CD14-positive monocyte (primary cell): ENCODE data around the gene TICAM1. TPM values are rescaled to one million over a fixed set of nuclear protein-coding genes. Genes with fewer than 3 reads are reported as not detected.
"Not testable (repeated sequence)": the region's sequence is repeated elsewhere in the genome, so short reads cannot be mapped to it uniquely, and the experiment has no call there.

Source experiments
- DNase-seq, 3 donors: peaks; one replicate each; pipeline ENCODE4 v3.0.0-alpha.2; 2011 to 2022
- H2AFZ ChIP-seq: 2 replicates; pipeline ENCODE4 v1.6.0; 2012; ENCODE audit warnings: mild to moderate bottlenecking, low read depth, low read length, inconsistent platforms; ENCODE audit not compliant: insufficient read depth, poor library complexity, severe bottlenecking
- H3K27ac ChIP-seq, 2 donors: 1 replicate in 1 of 2; 2 replicates in 1 of 2; pipeline ENCODE4 v1.5.1; 2012 to 2013; ENCODE audit warnings: low read length in 2 of 2, control low read depth in 1 of 2, inconsistent platforms in 1 of 2, low read depth in 1 of 2, mild to moderate bottlenecking in 1 of 2
- H3K27me3 ChIP-seq, 2 donors: one replicate each; pipeline versions ENCODE4 v1.6.0 to v1.6.1; 2011 to 2013; ENCODE audit warnings: low read length in 2 of 2; ENCODE audit not compliant: control insufficient read depth in 2 of 2, insufficient read depth in 2 of 2
- H3K36me3 ChIP-seq, 2 donors: replicated peaks in 1 of 2; 1 replicate in 1 of 2; 2 replicates in 1 of 2; pipeline versions ENCODE4 v1.5.1 to v1.6.1; 2012 to 2013; ENCODE audit warnings: low read length in 2 of 2, control low read depth in 1 of 2, inconsistent platforms in 1 of 2, mild to moderate bottlenecking in 1 of 2; ENCODE audit not compliant: insufficient read depth in 2 of 2, control insufficient read depth in 1 of 2
- H3K4me1 ChIP-seq, 2 donors: 1 replicate in 1 of 2; 2 replicates in 1 of 2; pipeline versions ENCODE4 v1.5.1 to v1.6.1; 2012 to 2013; ENCODE audit warnings: low read length in 2 of 2, control low read depth in 1 of 2, inconsistent platforms in 1 of 2, mild to moderate bottlenecking in 1 of 2, moderate library complexity in 1 of 2; ENCODE audit not compliant: insufficient read depth in 2 of 2, control insufficient read depth in 1 of 2
- H3K4me2 ChIP-seq: replicated peaks from 2 replicates; pipeline ENCODE3; 2012; ENCODE audit warnings: low read length, moderate library complexity, mild to moderate bottlenecking; ENCODE audit not compliant: poor library complexity, severe bottlenecking; ENCODE audit errors: extremely low read depth
- H3K4me3 ChIP-seq, 3 experiments: fragments of 200-600 bp in 1 of 3; sonication (generic) in 1 of 3; replicated peaks in 1 of 3; 1 replicate in 2 of 3; 2 replicates in 1 of 3; pipeline ENCODE4 v1.5.1; 2011 to 2013; ENCODE audit warnings: low read length in 3 of 3, mild to moderate bottlenecking in 3 of 3, control low read depth in 2 of 3, low read depth in 2 of 3, inconsistent platforms in 1 of 3, moderate library complexity in 1 of 3
- H3K79me2 ChIP-seq: 2 replicates; pipeline ENCODE4 v1.6.0; 2012; ENCODE audit warnings: mild to moderate bottlenecking, control low read depth, inconsistent platforms, low read length, moderate library complexity; ENCODE audit not compliant: insufficient read depth
- H3K9ac ChIP-seq: 2 replicates; pipeline ENCODE4 v1.6.0; 2017; ENCODE audit warnings: low read length, mild to moderate bottlenecking; ENCODE audit not compliant: insufficient read depth, poor library complexity, severe bottlenecking
- H3K9me3 ChIP-seq, 2 donors: replicated peaks in 1 of 2; 1 replicate in 1 of 2; 2 replicates in 1 of 2; pipeline versions ENCODE4 v1.5.1 to v1.6.1; 2012 to 2013; ENCODE audit warnings: low read length in 2 of 2, control low read depth in 1 of 2; ENCODE audit not compliant: control insufficient read depth in 1 of 2, insufficient read depth in 1 of 2
- H4K20me1 ChIP-seq: 2 replicates; pipeline ENCODE4 v1.6.0; 2012; ENCODE audit warnings: mild to moderate bottlenecking, low read length, control low read depth, moderate library complexity; ENCODE audit not compliant: insufficient read depth
- H3K27ac Mint-ChIP-seq, 7 donors: one replicate each; pipeline ENCODE4 v1.8.0; 2020; ENCODE audit warnings: mild to moderate bottlenecking in 7 of 7, mixed read lengths in 7 of 7, moderate library complexity in 6 of 7, inconsistent platforms in 2 of 7
- H3K27me3 Mint-ChIP-seq, 3 donors: one replicate each; pipeline ENCODE4 v1.8.0; 2021 to 2022; ENCODE audit warnings: low read depth in 3 of 3, mild to moderate bottlenecking in 3 of 3, mixed read lengths in 3 of 3, moderate library complexity in 3 of 3, inconsistent platforms in 1 of 3
- H3K36me3 Mint-ChIP-seq, 2 donors: one replicate each; pipeline ENCODE4 v1.8.0; 2020; ENCODE audit warnings: mixed read lengths in 2 of 2, inconsistent platforms in 1 of 2, mild to moderate bottlenecking in 1 of 2
- H3K4me1 Mint-ChIP-seq: one replicate; pipeline ENCODE4 v1.8.0; 2020; ENCODE audit warnings: mild to moderate bottlenecking, mixed read lengths
- H3K4me3 Mint-ChIP-seq, 2 donors: one replicate each; pipeline ENCODE4 v1.8.0; 2020; ENCODE audit warnings: mild to moderate bottlenecking in 2 of 2, mixed read lengths in 2 of 2, moderate library complexity in 1 of 2
- H3K9me3 Mint-ChIP-seq, 7 donors: one replicate each; pipeline ENCODE4 v1.8.0; 2020 to 2022; ENCODE audit warnings: mixed read lengths in 7 of 7, mild to moderate bottlenecking in 6 of 7, moderate library complexity in 6 of 7, inconsistent platforms in 2 of 7
- WGBS: methylation state at CpG from one replicate; pipeline ENCODE4 v1.1.5; 2013; ENCODE audit warnings: missing lambda C conversion rate; ENCODE audit not compliant: insufficient coverage; 5-methylcytosine and 5-hydroxymethylcytosine counted together
- intact Hi-C, 2 donors: fragments of 100-400 bp; cut with micrococcal nuclease; formaldehyde crosslinking; loops; one replicate each; pipeline versions ENCODE4 v1.15.0 to v1.15.1; 2023
- polyA plus RNA-seq, 3 donors: library from polyadenylated mRNA; depleted of rRNA in 1 of 3; unstranded in 2 of 3; stranded (reverse) in 1 of 3; fragments of 300-500 nt in 2 of 3; fragments of >200 nt in 1 of 3; fragmentation: Illumina TruSeq in 2 of 3; gene quantifications; 1 replicate in 2 of 3; 2 replicates in 1 of 3; pipeline ENCODE4 v1.2.3, GENCODE V29; 2012 to 2021
- TF ChIP-seq, protein P1 (sequence below): fragments of 200-600 bp; IDR thresholded peaks from one replicate; pipeline ENCODE4 v1.8.0; 2022; ENCODE audit warnings: antibody characterized with exemption, mild to moderate bottlenecking

Gene TICAM1
- polyA plus RNA-seq, 3 donors = 5.9 to 10.7 (median 9.2) TPM

DNA sequence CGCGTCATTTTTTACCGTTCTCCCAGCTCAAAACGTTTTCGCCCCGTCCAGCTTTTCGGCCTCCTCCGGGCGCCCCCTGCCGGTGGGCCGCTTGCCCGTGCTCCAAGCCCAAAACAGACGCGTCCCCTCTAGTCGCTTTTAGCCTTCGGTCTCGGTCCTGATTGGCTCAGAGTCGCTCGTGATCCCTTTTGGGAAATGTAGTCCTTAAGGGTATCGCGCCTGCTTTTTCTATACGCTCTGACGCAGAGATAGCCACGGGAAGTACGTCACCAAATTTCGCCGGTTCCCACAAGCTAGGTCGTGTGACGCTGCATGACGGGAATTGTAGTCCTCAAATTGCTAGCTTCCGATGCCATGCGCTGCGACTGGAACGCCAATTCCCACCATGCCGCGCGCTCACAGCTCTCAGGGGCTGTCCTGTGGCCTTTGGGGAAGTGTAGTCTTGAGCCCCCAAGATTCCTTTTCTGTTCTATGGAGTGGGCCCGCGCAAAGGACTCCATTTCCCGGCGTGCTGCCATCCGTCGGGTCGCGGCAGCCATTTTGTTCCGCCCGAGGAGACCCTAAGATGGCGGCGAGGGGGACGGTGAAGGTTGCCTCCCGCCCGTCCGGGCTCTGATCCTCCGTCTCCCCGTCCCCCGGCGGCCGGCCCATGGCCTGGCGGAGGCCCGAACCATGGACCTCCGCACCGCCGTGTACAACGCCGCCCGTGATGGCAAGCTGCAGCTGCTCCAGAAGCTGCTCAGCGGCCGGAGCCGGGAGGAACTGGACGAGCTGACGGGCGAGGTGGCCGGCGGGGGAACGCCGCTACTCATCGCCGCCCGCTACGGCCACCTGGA is 40.1 kb downstream of the TICAM1 start, which contains the start of gene FEM1A:
Gene FEM1A, plus strand, starts transcription at position 552 of the 836 bp plus-strand sequence. Its CDS starts 121 bp downstream, at position 673.
- DNase-seq = peak; percentile 100
- Histone ChIP-seq H3K36me3 (peaks cover 25 to 34% of the 10 kb centered on the region in 2 donors), H3K9me3 (no peaks in the 10 kb centered on the region), H3K4me1 (peaks cover 20 to 27% of the 10 kb centered on the region in 2 donors), H3K4me2 (peak within 1 kb of the TSS; percentile 76), H3K27ac (peak within 1 kb of the TSS; percentile 61 to 92), H3K4me3 (peak within 1 kb of the TSS; percentile 79 to 89 (median 79)), H4K20me1 (peaks cover 24% of the 10 kb centered on the region), H3K9ac (peak within 1 kb of the TSS; percentile 90), H2AFZ (peak within 1 kb of the TSS; percentile 89), H3K27me3 (peaks cover 0 to 2% of the 10 kb centered on the region in 2 donors), H3K79me2 (peaks cover 48% of the 10 kb centered on the region)
- H3K27ac Mint-ChIP-seq = peak within 1 kb of the TSS; percentile 63 to 89 (median 76)
- intact Hi-C loops = loop anchor here (1.0 to 5.0 kb wide), 4 partner anchors 59 to 119 kb away; partner anchors contain the start of gene MYDGF (in 1 of the 2)
- peaks cover 5 to 19% (median 17%) of the 10 kb centered on the region in 3 donors for H3K27me3 Mint-ChIP-seq
- WGBS = under 1% methylated on average over 80 of the region's 80 CpGs
- peaks cover 25 to 41% of the 10 kb centered on the region in 2 donors for H3K36me3 Mint-ChIP-seq
- H3K9me3 Mint-ChIP-seq = peaks cover 0 to 1% (median 0%) of the 10 kb centered on the region in 7 donors
- peak within 1 kb of the TSS; percentile 71 to 82 for H3K4me3 Mint-ChIP-seq
- TF ChIP-seq, protein P1, sequence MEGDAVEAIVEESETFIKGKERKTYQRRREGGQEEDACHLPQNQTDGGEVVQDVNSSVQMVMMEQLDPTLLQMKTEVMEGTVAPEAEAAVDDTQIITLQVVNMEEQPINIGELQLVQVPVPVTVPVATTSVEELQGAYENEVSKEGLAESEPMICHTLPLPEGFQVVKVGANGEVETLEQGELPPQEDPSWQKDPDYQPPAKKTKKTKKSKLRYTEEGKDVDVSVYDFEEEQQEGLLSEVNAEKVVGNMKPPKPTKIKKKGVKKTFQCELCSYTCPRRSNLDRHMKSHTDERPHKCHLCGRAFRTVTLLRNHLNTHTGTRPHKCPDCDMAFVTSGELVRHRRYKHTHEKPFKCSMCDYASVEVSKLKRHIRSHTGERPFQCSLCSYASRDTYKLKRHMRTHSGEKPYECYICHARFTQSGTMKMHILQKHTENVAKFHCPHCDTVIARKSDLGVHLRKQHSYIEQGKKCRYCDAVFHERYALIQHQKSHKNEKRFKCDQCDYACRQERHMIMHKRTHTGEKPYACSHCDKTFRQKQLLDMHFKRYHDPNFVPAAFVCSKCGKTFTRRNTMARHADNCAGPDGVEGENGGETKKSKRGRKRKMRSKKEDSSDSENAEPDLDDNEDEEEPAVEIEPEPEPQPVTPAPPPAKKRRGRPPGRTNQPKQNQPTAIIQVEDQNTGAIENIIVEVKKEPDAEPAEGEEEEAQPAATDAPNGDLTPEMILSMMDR = peak; percentile 95
- H3K4me1 Mint-ChIP-seq = peaks cover 21% of the 10 kb centered on the region

DNA sequence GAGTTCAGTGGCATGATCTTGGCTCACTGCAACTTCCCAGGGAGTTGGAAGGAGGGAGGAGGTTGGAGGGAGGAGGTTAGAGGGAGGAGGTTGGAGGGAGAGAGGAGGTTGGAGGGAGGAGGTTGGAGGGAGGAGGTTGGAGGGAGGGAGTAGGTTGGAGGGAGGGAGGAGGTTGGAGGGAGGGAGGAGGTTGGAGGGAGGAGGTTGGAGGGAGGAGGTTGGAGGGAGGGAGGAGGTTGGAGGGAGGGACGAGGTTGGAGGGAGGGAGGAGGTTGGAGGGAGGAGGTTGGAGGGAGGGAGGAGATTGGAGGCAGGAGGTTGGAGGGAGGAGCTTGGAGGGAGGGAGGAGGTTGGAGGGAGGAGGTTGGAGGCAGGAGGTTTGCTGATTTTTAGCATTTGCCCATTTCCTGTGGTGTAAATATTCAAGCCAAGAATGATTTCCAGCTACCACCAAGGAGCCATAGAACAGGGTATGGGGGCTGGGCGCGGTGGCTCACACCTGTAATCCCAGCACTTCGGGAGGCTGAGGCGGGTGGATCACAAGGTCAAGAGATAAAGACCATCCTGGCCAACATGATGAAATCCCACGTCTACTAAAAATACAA is 45.0 kb downstream of the TICAM1 start:
- H3K79me2 ChIP-seq, H3K4me3 ChIP-seq, H3K4me1 Mint-ChIP-seq, H3K4me1 ChIP-seq, H3K9me3 ChIP-seq, H3K9ac ChIP-seq, H3K27ac Mint-ChIP-seq, H3K9me3 Mint-ChIP-seq, H3K4me2 ChIP-seq, H2AFZ ChIP-seq, H3K27ac ChIP-seq, intact Hi-C loops, H3K4me3 Mint-ChIP-seq, H3K36me3 Mint-ChIP-seq, H3K36me3 ChIP-seq, DNase-seq, H4K20me1 ChIP-seq: not testable (repeated sequence)
- H3K27me3 ChIP-seq = peaks cover 2 to 27% of the 10 kb centered on the region in 2 donors
- no CpG with 5 or more reads among the region's 6 CpGs for WGBS
- peaks cover 31 to 55% (median 54%) of the 10 kb centered on the region in 3 donors for H3K27me3 Mint-ChIP-seq
